WTC11 (cell line): ENCODE data around the gene GPC5.

Source experiments
- CREB1 ChIP-seq: sonication (generic); formaldehyde crosslinking; IDR thresholded peaks from 2 replicates; pipeline ENCODE4 v1.8.0; 2023; ENCODE audit warnings: mild to moderate bottlenecking, missing genetic modification reagents
- HMGA2 ChIP-seq: fragments of 250-450 bp; sonication (Bioruptor Pico); IDR thresholded peaks from 2 replicates; pipeline ENCODE4 v1.4.0; 2021; ENCODE audit warnings: mild to moderate bottlenecking, moderate library complexity
- TCF7 ChIP-seq: sonication (generic); formaldehyde crosslinking; IDR thresholded peaks from 2 replicates; pipeline ENCODE4 v1.8.0; 2022; ENCODE audit warnings: mild to moderate bottlenecking, low read depth, missing genetic modification reagents, moderate library complexity
- TF ChIP-seq, protein P1 (sequence below): fragments of 200-600 bp; IDR thresholded peaks from 2 replicates; pipeline ENCODE4 v1.8.0; 2022; ENCODE audit warnings: antibody characterized with exemption
- TF ChIP-seq, protein P2 (sequence below): sonication (generic); formaldehyde crosslinking; IDR thresholded peaks from 2 replicates; pipeline ENCODE4 v1.8.1; 2023; ENCODE audit warnings: mild to moderate bottlenecking, missing genetic modification reagents, moderate library complexity
- TF ChIP-seq, protein P3 (sequence below): sonication (generic); formaldehyde crosslinking; IDR thresholded peaks from 2 replicates; pipeline ENCODE4 v1.8.1; 2022; ENCODE audit warnings: low read depth, missing genetic modification reagents, borderline replicate concordance
- TF ChIP-seq, protein P4 (sequence below): sonication (generic); formaldehyde crosslinking; IDR thresholded peaks from 2 replicates; pipeline ENCODE4 v1.8.1; 2023; ENCODE audit warnings: mild to moderate bottlenecking, missing genetic modification reagents, moderate library complexity

DNA sequence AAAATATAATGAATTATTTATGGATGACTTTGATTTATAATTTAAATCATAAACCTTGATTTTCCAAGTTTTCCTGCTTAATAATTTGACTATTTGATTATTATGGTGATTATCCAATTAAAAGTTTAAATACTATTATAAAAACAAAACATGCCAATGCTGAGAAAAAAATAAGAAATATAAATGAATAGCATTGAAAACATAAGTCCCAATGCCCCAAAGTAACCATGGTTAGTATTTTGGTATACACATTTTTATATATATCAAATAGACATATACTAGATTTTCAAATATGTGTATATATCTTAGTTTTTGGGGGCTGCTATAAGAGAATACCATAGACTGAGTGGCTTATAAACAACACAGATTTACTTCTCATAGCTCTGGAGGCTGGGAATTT is 108.3 kb downstream of the GPC5 start:
- TF ChIP-seq CREB1 (CRISPR knock-in tag), result no peak
- TF ChIP-seq, protein P1, sequence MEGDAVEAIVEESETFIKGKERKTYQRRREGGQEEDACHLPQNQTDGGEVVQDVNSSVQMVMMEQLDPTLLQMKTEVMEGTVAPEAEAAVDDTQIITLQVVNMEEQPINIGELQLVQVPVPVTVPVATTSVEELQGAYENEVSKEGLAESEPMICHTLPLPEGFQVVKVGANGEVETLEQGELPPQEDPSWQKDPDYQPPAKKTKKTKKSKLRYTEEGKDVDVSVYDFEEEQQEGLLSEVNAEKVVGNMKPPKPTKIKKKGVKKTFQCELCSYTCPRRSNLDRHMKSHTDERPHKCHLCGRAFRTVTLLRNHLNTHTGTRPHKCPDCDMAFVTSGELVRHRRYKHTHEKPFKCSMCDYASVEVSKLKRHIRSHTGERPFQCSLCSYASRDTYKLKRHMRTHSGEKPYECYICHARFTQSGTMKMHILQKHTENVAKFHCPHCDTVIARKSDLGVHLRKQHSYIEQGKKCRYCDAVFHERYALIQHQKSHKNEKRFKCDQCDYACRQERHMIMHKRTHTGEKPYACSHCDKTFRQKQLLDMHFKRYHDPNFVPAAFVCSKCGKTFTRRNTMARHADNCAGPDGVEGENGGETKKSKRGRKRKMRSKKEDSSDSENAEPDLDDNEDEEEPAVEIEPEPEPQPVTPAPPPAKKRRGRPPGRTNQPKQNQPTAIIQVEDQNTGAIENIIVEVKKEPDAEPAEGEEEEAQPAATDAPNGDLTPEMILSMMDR, result no peak
- no peak for TF ChIP-seq TCF7
- TF ChIP-seq, protein P2, sequence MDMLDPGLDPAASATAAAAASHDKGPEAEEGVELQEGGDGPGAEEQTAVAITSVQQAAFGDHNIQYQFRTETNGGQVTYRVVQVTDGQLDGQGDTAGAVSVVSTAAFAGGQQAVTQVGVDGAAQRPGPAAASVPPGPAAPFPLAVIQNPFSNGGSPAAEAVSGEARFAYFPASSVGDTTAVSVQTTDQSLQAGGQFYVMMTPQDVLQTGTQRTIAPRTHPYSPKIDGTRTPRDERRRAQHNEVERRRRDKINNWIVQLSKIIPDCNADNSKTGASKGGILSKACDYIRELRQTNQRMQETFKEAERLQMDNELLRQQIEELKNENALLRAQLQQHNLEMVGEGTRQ (CRISPR knock-in tag), result no peak
- TF ChIP-seq HMGA2 (CRISPR knock-in tag), result no peak
- TF ChIP-seq, protein P3, sequence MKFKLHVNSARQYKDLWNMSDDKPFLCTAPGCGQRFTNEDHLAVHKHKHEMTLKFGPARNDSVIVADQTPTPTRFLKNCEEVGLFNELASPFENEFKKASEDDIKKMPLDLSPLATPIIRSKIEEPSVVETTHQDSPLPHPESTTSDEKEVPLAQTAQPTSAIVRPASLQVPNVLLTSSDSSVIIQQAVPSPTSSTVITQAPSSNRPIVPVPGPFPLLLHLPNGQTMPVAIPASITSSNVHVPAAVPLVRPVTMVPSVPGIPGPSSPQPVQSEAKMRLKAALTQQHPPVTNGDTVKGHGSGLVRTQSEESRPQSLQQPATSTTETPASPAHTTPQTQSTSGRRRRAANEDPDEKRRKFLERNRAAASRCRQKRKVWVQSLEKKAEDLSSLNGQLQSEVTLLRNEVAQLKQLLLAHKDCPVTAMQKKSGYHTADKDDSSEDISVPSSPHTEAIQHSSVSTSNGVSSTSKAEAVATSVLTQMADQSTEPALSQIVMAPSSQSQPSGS, result no peak
- TF ChIP-seq, protein P4, sequence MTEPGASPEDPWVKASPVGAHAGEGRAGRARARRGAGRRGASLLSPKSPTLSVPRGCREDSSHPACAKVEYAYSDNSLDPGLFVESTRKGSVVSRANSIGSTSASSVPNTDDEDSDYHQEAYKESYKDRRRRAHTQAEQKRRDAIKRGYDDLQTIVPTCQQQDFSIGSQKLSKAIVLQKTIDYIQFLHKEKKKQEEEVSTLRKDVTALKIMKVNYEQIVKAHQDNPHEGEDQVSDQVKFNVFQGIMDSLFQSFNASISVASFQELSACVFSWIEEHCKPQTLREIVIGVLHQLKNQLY (CRISPR knock-in tag), result no peak
